Inflammatory macrophage treated with lipopolysaccharide for 4 hours (primary cell): ENCODE measurements around the gene TANGO6.
"Not testable (repeated sequence)": the region's sequence is repeated elsewhere in the genome, so short reads cannot be mapped to it uniquely, and the experiment has no call there.

ENCODE experiments used
- DNase-seq: peaks from one replicate; pipeline ENCODE4 v3.0.0-alpha.2; 2020

TANGO6 gene

DNA sequence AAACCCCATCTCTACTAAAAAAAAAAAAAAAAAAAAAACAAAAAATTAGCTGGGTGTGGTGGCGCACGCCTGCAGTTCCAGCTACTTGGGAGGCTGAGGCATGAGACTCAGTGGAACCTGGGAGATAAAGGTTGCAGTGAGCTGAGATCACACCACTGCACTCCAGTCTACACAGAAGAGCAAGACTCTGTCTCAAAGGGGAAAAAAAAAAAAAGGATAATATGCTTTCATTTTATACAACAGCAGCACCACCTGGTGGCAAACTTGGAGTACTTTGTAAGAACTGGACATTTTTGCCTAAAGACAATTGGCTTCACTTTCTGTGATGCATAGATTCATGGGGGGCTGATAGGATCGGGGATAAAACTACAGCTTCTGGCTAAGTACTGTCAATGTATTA is 280.6 kb downstream of the TANGO6 start:
- peak; percentile 73 for DNase-seq

DNA sequence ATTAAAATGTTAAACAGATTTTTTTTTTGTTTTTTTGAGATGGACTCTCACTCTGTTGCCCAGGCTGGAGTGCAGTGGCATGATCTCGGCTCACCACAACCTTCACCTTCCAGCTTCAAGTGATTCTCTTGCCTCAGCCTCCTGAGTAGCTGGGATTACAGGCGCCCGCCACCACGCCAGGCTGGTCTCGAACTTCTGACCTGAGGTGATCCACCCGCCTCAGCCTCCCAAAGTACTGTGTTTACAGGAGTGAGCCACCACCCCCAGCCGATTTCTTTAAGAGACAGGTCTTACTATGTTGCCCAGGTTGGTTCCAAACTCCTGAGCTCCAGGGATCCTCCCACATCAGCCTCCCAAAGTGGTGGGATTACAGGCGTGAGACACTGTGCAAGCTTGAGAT is 281.1 kb downstream of the TANGO6 start:
- DNase-seq: not testable (repeated sequence)

DNA sequence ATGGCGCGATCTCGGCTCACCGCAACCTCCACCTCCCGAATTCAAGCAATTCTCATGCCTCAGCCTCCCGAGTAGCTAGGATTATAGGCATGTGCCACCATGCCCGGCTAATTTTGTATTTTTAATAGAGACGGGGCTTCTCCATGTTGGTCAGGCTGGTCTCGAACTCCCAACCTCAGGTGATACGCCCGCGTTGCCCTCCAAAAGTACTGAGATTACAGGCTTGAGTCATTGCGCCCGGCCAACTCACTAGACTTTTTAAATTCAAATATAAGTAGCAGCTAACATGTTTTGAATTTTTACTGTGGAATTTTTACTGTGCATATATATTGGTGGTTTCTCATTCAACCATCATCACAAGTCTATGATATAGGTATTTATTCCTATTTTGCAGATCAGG is 281.6 kb downstream of the TANGO6 start:
- not testable (repeated sequence) for DNase-seq

- DNase-seq: no peak
Observed at GRCh38 chr16:69126221-69126620, 282.9 kb downstream of the TANGO6 start.

DNA sequence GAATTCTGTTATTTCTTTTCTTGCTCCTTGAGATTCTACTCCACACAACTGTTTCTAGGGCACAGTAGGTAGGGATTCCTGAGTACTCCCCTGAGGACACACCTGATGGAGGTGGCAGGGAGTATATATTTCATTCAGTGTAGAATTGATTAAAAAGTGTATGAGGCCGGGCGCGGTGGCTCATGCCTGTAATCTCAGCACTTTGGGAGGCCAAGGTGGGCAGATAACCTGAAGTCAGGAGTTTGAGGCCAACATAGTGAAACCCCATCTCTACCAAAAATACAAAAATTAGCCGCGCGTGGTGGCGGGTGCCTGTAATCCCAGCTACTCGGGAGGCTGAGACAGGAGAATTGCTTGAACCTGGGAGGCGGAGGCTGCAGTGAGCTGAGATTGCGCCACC is 283.5 kb downstream of the TANGO6 start:
- not testable (repeated sequence) for DNase-seq

DNA sequence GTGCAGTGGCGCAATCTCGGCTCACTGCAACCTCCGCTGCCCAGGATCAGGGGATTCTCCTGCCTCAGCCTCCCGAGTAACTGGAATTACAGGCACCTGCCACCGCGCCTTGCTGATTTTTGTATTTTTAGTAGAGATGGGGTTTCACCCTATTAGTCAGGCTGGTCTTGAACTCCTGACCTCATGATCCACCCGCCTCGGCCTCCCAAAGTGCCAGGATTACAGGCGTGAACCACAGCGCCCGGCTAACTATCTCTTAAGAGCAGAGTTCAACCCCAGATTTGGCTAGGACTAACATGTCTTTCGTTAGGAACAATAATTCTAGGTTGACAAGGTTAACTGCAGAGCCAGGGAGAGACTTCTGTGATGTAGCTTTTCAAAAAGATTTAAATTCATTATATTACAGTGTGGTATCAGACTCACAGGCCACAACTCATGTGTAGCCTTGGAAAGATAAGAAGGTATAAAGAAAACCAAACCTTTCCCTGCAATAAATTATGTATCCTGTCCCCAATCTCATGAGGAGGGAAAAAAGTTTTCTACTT is 284.7 kb downstream of the TANGO6 start:
- DNase-seq: no peak

- DNase-seq: no peak
Observed at GRCh38 chr16:69130461-69130860, 287.1 kb downstream of the TANGO6 start.

DNA sequence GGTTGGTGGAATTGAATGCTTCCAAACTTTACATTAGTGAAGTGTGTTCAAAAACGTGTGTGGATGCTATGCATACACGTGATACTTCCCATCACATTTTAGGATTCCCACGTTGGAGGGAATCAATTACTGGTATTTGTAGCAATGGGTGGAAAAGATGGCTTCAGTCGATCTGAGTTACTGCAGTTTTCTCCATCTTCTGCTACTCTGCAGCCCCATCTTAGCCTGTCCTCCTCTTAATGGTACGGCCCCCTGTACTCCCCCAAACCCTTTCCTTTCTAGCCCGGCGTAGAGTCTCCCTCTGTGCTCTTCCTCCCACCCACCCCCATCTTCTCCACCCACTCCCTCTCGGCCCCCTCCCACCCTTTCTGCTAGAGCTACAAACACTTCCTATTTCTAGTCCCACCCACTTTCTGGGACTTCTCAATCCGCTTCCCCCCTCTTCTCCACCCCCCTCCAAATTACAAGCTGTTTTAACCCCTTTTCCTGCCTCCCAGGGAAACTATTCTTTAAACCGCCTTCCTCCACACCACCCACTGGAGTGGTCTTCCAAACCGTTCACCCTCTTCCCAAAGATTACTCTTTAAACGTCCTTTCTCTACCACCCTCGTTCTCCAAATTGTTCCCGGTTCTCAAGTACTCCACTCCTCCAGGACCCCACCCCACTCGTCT is 288.0 kb downstream of the TANGO6 start:
- DNase-seq: peak; percentile 39

DNA sequence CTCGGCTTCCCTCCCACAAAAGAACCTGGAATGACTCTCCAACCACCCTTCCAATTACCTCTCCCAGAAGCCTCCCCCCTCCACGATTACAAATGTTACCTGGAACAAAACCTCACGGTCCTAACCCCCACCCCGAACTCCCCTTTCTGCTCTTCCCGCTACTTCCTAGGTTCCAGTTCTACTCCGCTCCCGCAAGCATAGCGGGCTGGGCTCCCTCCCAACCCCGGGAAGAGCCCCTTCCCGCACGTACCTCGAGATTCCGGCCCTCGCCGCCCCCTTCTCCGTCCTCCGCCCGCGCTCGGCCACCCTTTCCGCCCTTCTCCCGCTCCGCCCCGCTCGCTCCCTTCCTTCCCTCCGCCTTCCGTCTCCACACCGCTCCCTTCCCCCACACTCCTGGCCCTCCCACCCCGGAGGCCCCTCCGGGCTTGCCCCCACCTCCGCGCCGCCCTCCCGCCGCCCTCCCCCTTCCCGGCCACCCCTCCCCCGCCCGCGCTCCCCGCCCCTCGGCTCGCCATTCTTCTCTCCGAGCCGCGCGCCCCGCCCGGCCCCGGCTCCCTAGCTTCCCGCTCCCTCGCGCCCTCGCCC is 288.6 kb downstream of the TANGO6 start:
- peak; percentile 57 for DNase-seq

- DNase-seq: peak; percentile 88
Observed at GRCh38 chr16:69132424-69133252, 289.3 kb downstream of the TANGO6 start, which contains the start of the genes CHTF8 and UTP4. TSS of gene CHTF8 (minus strand) at chr16:69132588. CDS start at chr16:69121458, 11,130 bp downstream. TSS of gene UTP4 (plus strand) at chr16:69132649. CDS start at chr16:69133460, 811 bp downstream.

GRCh38 chr16:69133373-69133954 is 290.1 kb downstream of the TANGO6 start:
- DNase-seq: no peak
